Left lung (tissue), 10 donors: Measurements from ENCODE around the gene CHMP4B. TPM values are rescaled to one million over a fixed set of nuclear protein-coding genes. Genes with fewer than 3 reads are reported as not detected.

Experiments
- ATAC-seq: fragments of 200-7000 bp; cut with Tn5 transposase; one replicate; pipeline ENCODE4 v1.9.1; 2020; ENCODE audit warnings: moderate library complexity
- DNase-seq, 4 donors: peaks; one replicate each; pipeline ENCODE4 v3.0.0-alpha.2; 2013 to 2020
- H3K27ac ChIP-seq, 2 donors: fragments of 200-600 bp; sonication (generic) in 1 of 2; one replicate each; pipeline versions ENCODE4 v1.5.0 to v1.8.0; 2020 to 2021
- H3K27me3 ChIP-seq, 2 donors: fragments of 200-600 bp; sonication (generic) in 1 of 2; one replicate each; pipeline versions ENCODE4 v1.5.0 to v1.8.0; 2020 to 2021
- H3K36me3 ChIP-seq, 2 donors: fragments of 200-600 bp; sonication (generic) in 1 of 2; one replicate each; pipeline versions ENCODE4 v1.5.0 to v1.8.0; 2020 to 2021
- H3K4me1 ChIP-seq, 2 donors: fragments of 200-600 bp; one replicate each; pipeline ENCODE4 v1.8.0; 2021
- H3K4me3 ChIP-seq, 2 donors: fragments of 200-600 bp; sonication (generic) in 1 of 2; one replicate each; pipeline versions ENCODE4 v1.5.0 to v1.8.0; 2020 to 2021; ENCODE audit warnings: mild to moderate bottlenecking in 1 of 2
- H3K9me3 ChIP-seq, 2 donors: fragments of 200-600 bp; sonication (generic) in 1 of 2; one replicate each; pipeline versions ENCODE4 v1.5.0 to v1.8.0; 2020 to 2021
- intact Hi-C, 2 donors: fragments of 100-400 bp; cut with DNase I; formaldehyde crosslinking; loops; one replicate each; pipeline versions ENCODE4 v1.11.2 to v1.14.2; 2022
- polyA plus RNA-seq, 6 donors: library from polyadenylated mRNA; unstranded; fragments of 120-200 nt; gene quantifications; one replicate each; pipeline ENCODE4 v1.2.1, GENCODE V29; 2013; ENCODE audit not compliant: insufficient read length in 6 of 6
- total RNA-seq, 2 donors: library from RNA; stranded (reverse); fragmentation: NEBNext Ultra II Directional; extraction: Animal tissue kit (Norgen Biotek cat#: 25700); gene quantifications; one replicate each; pipeline ENCODE4 v1.2.1, GENCODE V29; 2021
- TF ChIP-seq, protein P1 (sequence below), 2 donors: fragments of 200-600 bp; sonication (generic) in 1 of 2; IDR thresholded peaks; one replicate each; pipeline versions ENCODE4 v1.5.0 to v1.8.0; 2021; ENCODE audit warnings: antibody characterized with exemption in 2 of 2
- donor health status: DM: no; HTN: yes; CAD: no.
- donor health status: DM: no; HTN: no; CAD: no.

CHMP4B gene
- total and polyA plus RNA-seq, 8 donors = 83.2 to 117 (median 109) TPM

DNA sequence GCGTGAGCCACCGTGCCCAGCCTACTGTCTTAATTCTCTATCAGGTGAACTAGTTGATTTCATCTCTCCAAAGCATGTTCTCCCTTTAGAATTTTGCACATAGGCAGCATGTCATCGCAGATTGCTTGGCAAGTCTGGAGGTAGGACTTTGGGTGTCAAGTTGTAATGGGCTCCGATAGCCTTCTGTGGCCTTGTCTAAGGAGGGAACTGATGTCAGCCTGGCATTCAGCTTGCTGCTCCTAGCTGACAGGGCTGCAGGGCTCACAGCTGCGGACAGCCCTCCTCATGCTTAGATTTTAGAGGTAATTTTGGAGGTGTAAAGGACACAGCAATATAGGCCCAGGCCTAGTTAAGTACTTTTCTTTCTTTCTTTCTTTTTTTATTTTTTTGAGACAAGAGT lies 11.3 kb downstream of the CHMP4B start:
- no peaks in the 10 kb centered on the region for H3K9me3 ChIP-seq
- H3K27me3 ChIP-seq = no peaks in the 10 kb centered on the region
- intact Hi-C loops = no loop called here
- H3K27ac ChIP-seq = no peak overlapping the region
- H3K4me3 ChIP-seq = no peak overlapping the region
- DNase-seq = no peak
- ATAC-seq = no peak
- TF ChIP-seq, protein P1, sequence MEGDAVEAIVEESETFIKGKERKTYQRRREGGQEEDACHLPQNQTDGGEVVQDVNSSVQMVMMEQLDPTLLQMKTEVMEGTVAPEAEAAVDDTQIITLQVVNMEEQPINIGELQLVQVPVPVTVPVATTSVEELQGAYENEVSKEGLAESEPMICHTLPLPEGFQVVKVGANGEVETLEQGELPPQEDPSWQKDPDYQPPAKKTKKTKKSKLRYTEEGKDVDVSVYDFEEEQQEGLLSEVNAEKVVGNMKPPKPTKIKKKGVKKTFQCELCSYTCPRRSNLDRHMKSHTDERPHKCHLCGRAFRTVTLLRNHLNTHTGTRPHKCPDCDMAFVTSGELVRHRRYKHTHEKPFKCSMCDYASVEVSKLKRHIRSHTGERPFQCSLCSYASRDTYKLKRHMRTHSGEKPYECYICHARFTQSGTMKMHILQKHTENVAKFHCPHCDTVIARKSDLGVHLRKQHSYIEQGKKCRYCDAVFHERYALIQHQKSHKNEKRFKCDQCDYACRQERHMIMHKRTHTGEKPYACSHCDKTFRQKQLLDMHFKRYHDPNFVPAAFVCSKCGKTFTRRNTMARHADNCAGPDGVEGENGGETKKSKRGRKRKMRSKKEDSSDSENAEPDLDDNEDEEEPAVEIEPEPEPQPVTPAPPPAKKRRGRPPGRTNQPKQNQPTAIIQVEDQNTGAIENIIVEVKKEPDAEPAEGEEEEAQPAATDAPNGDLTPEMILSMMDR (IDR thresholded peaks at IDR 0.05) = no peak
- peaks cover 12 to 66% of the 10 kb centered on the region in 2 donors for H3K4me1 ChIP-seq
- H3K36me3 ChIP-seq = peaks cover 0 to 3% of the 10 kb centered on the region in 2 donors

DNA sequence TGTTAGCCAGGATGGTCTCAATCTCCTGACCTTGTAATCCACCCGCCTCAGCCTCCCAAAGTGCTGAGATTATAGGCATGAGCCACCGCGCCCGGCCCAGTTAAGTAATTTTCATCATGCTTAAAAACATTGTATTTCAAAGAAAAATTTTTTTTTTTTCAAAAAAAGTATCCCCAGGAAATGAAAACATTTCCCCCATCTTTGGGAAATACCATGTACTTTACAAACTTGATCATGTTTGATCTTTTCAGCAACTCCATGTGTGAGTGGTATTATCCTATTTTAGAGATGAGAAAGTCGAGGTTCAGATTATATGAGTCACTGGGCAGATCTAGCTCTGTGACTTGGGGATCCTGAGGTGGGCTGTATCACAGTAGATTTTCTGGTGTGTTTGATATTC lies 11.8 kb downstream of the CHMP4B start:
- Histone ChIP-seq H3K36me3 (peaks cover 0 to 3% of the 10 kb centered on the region in 2 donors), H3K9me3 (no peaks in the 10 kb centered on the region), H3K4me3 (no peak overlapping the region), H3K27me3 (no peaks in the 10 kb centered on the region), H3K27ac (no peak overlapping the region), H3K4me1 (peaks cover 16 to 67% of the 10 kb centered on the region in 2 donors)
- DNase-seq (no peak), ATAC-seq (no peak)
- intact Hi-C loops = no loop called here
- TF ChIP-seq, protein P1 (IDR thresholded peaks at IDR 0.05) = no peak

DNA sequence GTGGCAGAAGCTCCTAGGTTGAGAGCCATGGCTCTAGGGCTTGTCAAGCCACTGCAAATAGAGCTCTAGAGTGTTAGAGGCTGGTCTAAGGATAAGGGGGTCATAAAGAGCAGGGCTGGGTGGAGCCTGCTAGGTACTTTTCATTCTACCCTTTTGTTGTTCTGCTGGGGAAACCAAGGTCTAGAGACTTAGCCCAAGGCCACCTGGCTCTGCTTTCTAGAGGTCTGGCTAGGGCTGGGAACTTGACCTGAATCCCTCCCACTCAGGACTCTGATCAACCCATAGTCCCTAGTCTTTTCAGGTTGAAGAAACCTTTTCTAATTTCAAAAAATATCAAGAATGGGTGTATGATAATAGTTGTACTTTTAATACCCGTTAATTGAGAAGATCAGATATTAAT lies 13.7 kb downstream of the CHMP4B start:
- no peak for DNase-seq
- H3K27me3 ChIP-seq = no peaks in the 10 kb centered on the region
- TF ChIP-seq, protein P1 (IDR thresholded peaks at IDR 0.05) = no peak
- no peak overlapping the region for H3K27ac ChIP-seq
- H3K36me3 ChIP-seq = peaks cover 0 to 3% of the 10 kb centered on the region in 2 donors
- peaks cover 33 to 72% of the 10 kb centered on the region in 2 donors for H3K4me1 ChIP-seq
- ATAC-seq = no peak
- H3K9me3 ChIP-seq = no peaks in the 10 kb centered on the region
- no peak overlapping the region for H3K4me3 ChIP-seq
- intact Hi-C loops = no loop called here

DNA sequence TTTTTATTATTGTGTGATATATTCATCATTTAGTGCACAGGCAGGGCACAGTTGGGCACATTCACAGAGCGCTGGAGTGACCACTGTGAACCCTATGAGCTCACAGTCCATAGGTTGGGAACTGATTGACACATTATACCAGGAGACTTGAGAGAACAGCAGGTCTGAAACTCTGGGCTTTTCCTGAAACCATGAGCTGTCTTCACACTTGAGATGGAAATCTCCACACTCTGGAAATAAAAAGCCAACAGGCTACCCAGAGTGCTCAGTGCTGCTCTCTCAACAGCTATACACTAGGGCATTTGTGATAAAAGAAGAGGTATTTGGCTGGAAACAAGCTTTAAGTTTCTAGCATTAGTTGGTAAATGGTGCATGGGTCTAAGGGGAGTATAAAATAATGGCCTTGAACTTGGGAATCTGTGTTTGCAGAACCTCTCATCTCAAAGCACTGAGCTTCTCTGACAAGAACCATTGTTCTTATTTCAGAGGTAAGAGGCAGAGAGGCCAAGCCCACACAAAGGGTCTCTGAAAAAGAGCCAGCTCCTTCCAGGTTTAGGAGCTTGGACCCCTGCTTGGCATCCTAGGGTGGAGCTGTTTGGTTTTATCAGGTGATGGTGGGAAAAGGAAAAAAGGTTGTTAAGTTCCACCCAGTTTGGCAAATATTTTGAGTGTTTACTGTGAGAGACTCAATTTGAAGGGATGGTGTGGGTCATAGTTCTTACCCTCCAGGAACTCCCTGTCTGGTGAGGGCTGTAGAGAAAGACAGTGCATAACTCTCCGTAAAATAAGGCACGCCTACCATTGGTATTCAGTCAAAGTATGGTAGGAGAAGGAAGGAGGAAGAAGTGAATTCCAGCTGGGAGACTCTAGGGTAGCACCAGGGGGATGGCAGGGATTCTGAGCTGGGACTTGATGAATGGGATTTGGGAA lies 14.5 kb downstream of the CHMP4B start:
- DNase-seq (no peak), ATAC-seq (peak; percentile 24)
- Histone ChIP-seq H3K9me3 (no peaks in the 10 kb centered on the region), H3K4me3 (no peak overlapping the region), H3K27ac (no peak overlapping the region), H3K27me3 (no peaks in the 10 kb centered on the region), H3K4me1 (peaks cover 38 to 72% of the 10 kb centered on the region in 2 donors), H3K36me3 (peaks cover 0 to 3% of the 10 kb centered on the region in 2 donors)
- intact Hi-C loops = no loop called here
- TF ChIP-seq, protein P1 (IDR thresholded peaks at IDR 0.05) = no peak

DNA sequence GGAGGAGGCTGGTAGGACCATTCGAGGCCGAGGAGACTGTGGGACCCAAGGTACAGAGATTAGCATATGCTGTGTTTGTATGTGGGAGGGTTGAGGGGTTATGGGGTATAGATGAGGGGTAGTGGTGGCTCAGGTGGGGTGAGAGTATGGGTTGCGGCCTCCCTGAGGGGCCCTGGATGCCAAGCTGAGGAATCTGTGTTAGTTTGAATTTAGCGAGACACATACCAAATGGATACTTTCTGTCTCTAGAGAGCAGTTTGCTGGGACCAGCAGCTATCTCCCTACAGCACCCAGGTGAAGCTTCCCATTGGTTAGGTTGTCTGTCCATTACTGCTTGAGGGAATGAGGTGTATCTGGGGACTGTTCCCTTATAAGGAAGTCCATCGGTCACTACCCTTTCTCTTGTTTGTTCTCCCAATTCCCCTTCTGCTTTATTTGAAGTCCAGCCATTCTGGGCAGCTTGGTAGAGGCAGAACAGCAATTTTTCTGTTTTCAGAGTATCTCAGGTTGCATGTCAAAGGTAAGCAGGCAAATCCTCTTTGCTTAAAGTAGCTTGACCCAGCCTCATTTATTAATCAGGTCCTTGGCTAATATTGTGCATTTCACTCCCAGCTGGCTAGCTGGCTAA lies 15.2 kb downstream of the CHMP4B start:
- intact Hi-C loops = no loop called here
- H3K4me3 ChIP-seq = no peak overlapping the region
- H3K36me3 ChIP-seq = peaks cover 0 to 3% of the 10 kb centered on the region in 2 donors
- no peak for DNase-seq
- H3K4me1 ChIP-seq = peaks cover 38 to 74% of the 10 kb centered on the region in 2 donors
- peak overlapping the region in 1 of 2 donors; percentile 13 for H3K27ac ChIP-seq
- TF ChIP-seq, protein P1 (IDR thresholded peaks at IDR 0.05) = no peak
- peak; percentile 41 for ATAC-seq
- no peaks in the 10 kb centered on the region for H3K27me3 ChIP-seq
- H3K9me3 ChIP-seq = no peaks in the 10 kb centered on the region
